Left lobe of liver (tissue), 2 donors: ENCODE data around the gene CD81. TPM values are rescaled to one million over a fixed set of nuclear protein-coding genes. Genes with fewer than 3 reads are reported as not detected.
A peak's percentile ranks its signal among the peaks of the same experiment; 100 is the strongest.

Experiments used
- ATAC-seq: fragments of 200-7000 bp; cut with Tn5 transposase; one replicate; pipeline ENCODE4 v1.9.1; 2020; ENCODE audit warnings: mild to moderate bottlenecking, moderate library complexity
- DNase-seq: peaks from one replicate; pipeline ENCODE4 v3.0.0-alpha.2; 2020; ENCODE audit warnings: low spot score
- total RNA-seq: library from RNA; stranded (reverse); gene quantifications from one replicate; pipeline ENCODE4 v1.2.1, GENCODE V29; 2021
- donor health status: DM: no; HTN: no; CAD: no; lungs with moderate emphysema.
- donor health status: DM: no; HTN: yes; CAD: no.

Gene CD81
- total RNA-seq, 1 donor from 2014 or later: 564 TPM

GRCh38 chr11:2432628-2433071 is 55.5 kb downstream of the CD81 start:
- no peak for ATAC-seq
- DNase-seq: no peak

- ATAC-seq (no peak), DNase-seq (no peak)
These were observed 56.2 kb downstream of the CD81 start for GRCh38 chr11:2433106-2433925.

GRCh38 chr11:2434008-2434407 is 56.9 kb downstream of the CD81 start:
- ATAC-seq (no peak), DNase-seq (no peak)

GRCh38 chr11:2434506-2435255 is 57.6 kb downstream of the CD81 start:
- no peak for DNase-seq
- no peak for ATAC-seq

- ATAC-seq: no peak
- DNase-seq: no peak
These were observed 58.3 kb downstream of the CD81 start for GRCh38 chr11:2435288-2436012.

- ATAC-seq: no peak
- no peak for DNase-seq
These were observed 59.0 kb downstream of the CD81 start for GRCh38 chr11:2436013-2436520.

GRCh38 chr11:2436521-2437031 is 59.5 kb downstream of the CD81 start:
- DNase-seq (no peak), ATAC-seq (no peak)

GRCh38 chr11:2437516-2437915 is 60.4 kb downstream of the CD81 start:
- DNase-seq (no peak), ATAC-seq (no peak)

DNA sequence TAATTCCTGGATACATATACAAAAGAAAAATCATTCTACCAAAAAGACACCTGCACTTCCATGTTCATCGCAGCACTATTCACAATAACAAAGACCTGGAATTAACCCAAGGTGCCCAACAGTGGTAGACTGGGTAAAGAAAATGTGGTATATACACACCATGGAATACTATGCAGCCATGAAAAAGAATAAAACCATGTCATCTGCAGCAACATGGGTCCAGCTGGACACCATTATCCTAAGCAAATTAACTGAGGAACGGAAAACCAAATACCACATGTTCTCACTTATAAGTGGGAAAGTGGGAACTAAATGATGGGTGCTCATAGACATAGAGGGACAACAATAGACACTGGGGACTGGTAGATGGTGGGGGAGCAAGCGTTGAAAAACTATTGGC is 62.7 kb downstream of the CD81 start:
- ATAC-seq: no peak
- no peak for DNase-seq

DNA sequence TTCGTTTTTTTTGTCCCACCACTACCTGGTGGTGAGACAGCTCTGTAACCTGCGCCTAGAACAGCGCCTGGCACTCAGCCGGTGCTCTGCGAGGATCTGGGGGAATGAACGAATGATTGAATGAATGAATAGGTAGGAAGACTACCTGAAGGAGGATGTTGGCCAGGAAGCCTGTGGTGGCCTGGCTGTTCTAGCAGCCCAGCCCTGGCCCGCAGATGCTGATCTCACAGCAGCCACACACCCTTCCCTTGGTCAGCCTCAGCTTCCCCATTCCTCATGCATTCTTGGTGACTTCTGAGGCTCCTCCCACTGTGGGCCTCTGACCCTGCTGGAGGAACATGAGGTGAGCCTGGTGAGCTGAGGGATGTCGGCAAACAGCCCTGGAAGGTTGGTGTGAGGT is 63.5 kb downstream of the CD81 start:
- DNase-seq (no peak), ATAC-seq (no peak)

- DNase-seq (no peak), ATAC-seq (no peak)
These were observed 64.1 kb downstream of the CD81 start for GRCh38 chr11:2441171-2441570.

DNA sequence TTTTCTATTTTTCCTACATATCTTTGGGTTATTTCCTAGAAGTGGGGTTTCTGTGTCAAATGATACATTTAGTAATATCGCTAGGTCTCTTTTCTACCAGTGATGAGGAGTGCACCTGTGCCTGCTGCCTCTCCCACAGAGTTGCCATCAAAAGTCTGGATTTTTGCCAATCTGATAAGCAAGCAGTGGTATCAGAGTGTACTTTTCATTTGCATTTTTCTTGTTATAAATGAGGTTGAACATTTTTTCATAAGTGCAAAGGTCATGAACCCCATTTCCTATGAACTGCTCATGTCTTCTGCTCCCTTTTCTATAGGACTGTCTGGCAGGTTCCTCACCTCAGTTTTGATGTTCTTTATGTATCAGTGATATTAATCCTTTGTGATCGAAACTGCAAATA is 65.5 kb downstream of the CD81 start:
- ATAC-seq: no peak
- DNase-seq: no peak

DNA sequence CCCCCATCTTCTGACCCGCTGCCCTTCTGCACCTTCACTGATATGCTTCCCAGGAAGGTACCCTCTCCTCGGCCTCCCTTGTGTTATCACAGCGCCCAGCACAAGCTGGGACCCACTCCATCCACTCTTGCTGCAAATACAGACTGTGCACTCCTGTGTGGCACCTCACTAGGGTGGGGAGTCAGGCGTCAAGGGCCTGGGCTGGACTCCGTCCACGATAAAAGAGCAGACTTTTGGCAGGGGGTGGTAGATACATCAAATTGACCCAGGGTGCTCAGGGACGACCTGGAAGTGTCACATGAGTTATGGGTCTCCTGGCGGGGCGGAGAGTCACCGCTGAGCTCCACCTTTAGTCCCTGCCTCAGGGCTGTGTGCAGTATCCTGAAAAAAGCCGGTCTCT is 66.3 kb downstream of the CD81 start:
- ATAC-seq (no peak), DNase-seq (no peak)

- ATAC-seq (no peak), DNase-seq (no peak)
These were observed 67.0 kb downstream of the CD81 start, which contains the start of gene TRPM5 for GRCh38 chr11:2443881-2444820. TRPM5 (minus strand) TSS chr11:2444514; CDS start chr11:2423036, 21,478 bp downstream.

DNA sequence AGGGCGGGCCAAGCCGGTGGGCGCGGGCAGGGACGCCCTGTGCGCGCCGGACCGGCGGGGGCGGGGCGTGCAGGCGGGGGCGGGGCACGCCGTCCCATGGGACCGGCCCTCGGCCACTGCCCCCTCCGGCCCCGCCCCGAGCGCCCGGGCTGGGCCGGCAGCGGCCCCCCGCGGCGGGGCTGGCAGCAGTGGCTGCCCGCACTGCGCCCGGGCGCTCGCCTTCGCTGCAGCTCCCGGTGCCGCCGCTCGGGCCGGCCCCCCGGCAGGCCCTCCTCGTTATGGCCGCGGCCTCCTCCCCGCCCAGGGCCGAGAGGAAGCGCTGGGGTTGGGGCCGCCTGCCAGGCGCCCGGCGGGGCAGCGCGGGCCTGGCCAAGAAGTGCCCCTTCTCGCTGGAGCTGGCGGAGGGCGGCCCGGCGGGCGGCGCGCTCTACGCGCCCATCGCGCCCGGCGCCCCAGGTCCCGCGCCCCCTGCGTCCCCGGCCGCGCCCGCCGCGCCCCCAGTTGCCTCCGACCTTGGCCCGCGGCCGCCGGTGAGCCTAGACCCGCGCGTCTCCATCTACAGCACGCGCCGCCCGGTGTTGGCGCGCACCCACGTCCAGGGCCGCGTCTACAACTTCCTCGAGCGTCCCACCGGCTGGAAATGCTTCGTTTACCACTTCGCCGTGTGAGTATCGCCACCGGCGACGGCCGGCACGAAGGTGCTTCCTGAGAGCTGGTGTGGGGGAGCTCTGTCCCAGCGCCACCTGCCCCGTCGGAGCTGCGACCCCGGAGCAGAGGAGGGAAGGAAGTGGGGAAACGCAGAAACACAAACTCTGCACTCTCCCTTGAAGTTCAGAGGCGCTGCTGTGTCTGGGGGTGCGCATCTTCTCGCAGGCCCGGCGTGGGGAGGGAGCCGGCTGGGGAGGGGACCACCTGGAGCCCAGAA is 68.0 kb downstream of the CD81 start, which contains the start of gene KCNQ1:
TSS of gene KCNQ1 (plus strand) at position 188 of the 925 bp plus-strand sequence. CDS start at position 279, 91 bp downstream.
- DNase-seq: no peak
- ATAC-seq: peak; percentile 80

DNA sequence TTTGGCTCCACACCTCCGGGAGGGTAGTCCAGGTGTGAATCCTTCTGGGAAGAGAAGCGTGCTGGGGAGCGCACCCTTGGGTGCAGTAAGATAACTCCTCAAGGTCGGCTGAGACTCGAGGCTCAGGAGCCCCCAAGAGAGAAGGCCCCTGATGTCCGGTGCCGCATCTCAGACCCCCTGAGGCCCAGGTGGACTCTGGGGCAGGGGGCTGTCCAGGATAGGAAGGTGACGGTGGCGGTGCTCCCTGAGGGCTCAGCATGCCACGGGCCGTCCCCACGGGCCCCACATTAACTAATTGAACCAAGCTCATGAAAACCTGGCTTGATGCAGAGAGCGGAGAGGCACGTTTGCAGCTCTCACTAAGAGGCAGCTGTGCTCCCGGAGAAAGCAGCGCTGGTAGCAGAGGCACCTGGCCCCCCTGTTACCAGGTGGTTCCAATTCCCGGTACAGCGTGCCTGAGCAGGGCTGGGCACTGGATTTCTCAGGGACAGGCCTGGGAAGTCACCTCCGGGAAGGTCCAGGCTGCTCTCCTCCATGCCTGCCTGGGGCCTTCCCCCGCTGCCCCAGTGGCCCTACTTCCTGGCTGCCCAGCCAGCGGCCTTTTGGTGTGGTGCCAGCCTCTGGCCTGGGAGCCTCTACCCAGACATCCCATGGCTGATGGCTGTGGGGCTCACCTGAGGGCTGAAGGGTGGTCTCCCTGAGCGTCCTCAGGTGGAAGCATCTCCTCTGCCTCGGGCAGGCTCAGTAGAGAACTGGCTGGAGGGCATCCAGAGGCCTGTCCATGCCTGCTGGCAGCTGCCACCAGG is 68.8 kb downstream of the CD81 start:
- ATAC-seq (peak; percentile 14), DNase-seq (no peak)

- peak; percentile 21 for ATAC-seq
- no peak for DNase-seq
These were observed 69.6 kb downstream of the CD81 start for GRCh38 chr11:2446590-2447252.
